ENCODE results near the gene ETV7.

DNA sequence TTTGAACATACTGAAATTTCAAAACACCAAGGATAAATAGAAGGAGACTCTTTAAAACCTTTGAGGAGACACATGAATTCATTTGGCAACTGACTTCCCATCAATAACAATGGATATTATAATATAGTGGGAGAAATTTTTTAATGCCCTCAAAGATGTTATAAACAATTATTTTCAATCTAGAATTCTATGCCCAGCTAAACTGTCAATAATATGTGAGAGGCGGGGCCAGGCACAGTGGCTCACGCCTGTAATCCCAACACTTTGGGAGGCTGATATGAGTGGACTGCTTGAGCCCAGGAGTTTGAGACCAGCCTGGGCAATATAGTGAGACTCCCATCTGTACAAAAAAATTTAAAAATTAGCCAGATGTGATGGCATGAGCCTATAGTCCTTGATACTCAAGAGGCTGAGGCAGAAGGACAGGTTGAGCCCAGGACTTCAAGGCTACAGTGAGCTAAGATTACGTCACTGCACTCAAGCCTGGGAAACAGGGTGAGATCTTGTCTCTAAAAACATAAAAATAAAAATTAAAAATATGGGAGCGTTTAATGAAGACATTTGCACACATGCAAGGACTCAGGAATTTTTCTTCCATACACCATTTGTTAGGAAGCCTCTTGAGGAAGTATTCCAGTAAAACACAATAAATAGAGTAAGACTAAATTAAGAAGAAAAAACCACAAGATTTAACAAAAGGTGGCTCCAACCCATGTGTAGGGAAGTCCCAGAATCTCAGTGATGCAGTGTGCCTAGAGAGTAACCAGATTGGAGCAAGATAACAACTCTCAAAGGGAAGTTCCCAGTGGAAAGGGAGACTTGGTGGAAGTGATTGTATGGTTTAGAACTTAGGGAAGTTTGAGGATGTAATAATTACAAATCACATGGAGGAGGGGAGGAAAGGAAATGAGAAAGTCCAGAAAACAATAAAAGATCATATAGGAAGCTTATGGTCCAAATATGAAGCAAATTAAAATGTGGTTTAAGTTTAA is 26.3 kb upstream of the ETV7 start:
- TF ChIP-seq, protein P1, sequence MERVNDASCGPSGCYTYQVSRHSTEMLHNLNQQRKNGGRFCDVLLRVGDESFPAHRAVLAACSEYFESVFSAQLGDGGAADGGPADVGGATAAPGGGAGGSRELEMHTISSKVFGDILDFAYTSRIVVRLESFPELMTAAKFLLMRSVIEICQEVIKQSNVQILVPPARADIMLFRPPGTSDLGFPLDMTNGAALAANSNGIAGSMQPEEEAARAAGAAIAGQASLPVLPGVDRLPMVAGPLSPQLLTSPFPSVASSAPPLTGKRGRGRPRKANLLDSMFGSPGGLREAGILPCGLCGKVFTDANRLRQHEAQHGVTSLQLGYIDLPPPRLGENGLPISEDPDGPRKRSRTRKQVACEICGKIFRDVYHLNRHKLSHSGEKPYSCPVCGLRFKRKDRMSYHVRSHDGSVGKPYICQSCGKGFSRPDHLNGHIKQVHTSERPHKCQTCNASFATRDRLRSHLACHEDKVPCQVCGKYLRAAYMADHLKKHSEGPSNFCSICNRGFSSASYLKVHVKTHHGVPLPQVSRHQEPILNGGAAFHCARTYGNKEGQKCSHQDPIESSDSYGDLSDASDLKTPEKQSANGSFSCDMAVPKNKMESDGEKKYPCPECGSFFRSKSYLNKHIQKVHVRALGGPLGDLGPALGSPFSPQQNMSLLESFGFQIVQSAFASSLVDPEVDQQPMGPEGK (CRISPR knock-in tag; IDR thresholded peaks at IDR 0.05; ENCODE audit: borderline replicate concordance), result no peak
- TF ChIP-seq, protein P2, sequence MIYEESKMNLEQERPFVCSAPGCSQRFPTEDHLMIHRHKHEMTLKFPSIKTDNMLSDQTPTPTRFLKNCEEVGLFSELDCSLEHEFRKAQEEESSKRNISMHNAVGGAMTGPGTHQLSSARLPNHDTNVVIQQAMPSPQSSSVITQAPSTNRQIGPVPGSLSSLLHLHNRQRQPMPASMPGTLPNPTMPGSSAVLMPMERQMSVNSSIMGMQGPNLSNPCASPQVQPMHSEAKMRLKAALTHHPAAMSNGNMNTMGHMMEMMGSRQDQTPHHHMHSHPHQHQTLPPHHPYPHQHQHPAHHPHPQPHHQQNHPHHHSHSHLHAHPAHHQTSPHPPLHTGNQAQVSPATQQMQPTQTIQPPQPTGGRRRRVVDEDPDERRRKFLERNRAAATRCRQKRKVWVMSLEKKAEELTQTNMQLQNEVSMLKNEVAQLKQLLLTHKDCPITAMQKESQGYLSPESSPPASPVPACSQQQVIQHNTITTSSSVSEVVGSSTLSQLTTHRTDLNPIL (CRISPR knock-in tag; IDR thresholded peaks at IDR 0.05; ENCODE audit: low read depth), result no peak
